CD14-positive monocyte (primary cell): ENCODE measurements around the gene GRK1. TPM values are rescaled to one million over a fixed set of nuclear protein-coding genes. Genes with fewer than 3 reads are reported as not detected.

Experiments
- DNase-seq, 3 donors: peaks; one replicate each; pipeline ENCODE4 v3.0.0-alpha.2; 2011 to 2022
- H2AFZ ChIP-seq: 2 replicates; pipeline ENCODE4 v1.6.0; 2012; ENCODE audit warnings: mild to moderate bottlenecking, low read depth, low read length, inconsistent platforms; ENCODE audit not compliant: insufficient read depth, poor library complexity, severe bottlenecking
- H3K27ac ChIP-seq, 2 donors: 1 replicate in 1 of 2; 2 replicates in 1 of 2; pipeline ENCODE4 v1.5.1; 2012 to 2013; ENCODE audit warnings: low read length in 2 of 2, control low read depth in 1 of 2, inconsistent platforms in 1 of 2, low read depth in 1 of 2, mild to moderate bottlenecking in 1 of 2
- H3K27me3 ChIP-seq, 2 donors: one replicate each; pipeline versions ENCODE4 v1.6.0 to v1.6.1; 2011 to 2013; ENCODE audit warnings: low read length in 2 of 2; ENCODE audit not compliant: control insufficient read depth in 2 of 2, insufficient read depth in 2 of 2
- H3K36me3 ChIP-seq, 2 donors: replicated peaks in 1 of 2; 1 replicate in 1 of 2; 2 replicates in 1 of 2; pipeline versions ENCODE4 v1.5.1 to v1.6.1; 2012 to 2013; ENCODE audit warnings: low read length in 2 of 2, control low read depth in 1 of 2, inconsistent platforms in 1 of 2, mild to moderate bottlenecking in 1 of 2; ENCODE audit not compliant: insufficient read depth in 2 of 2, control insufficient read depth in 1 of 2
- H3K4me1 ChIP-seq, 2 donors: 1 replicate in 1 of 2; 2 replicates in 1 of 2; pipeline versions ENCODE4 v1.5.1 to v1.6.1; 2012 to 2013; ENCODE audit warnings: low read length in 2 of 2, control low read depth in 1 of 2, inconsistent platforms in 1 of 2, mild to moderate bottlenecking in 1 of 2, moderate library complexity in 1 of 2; ENCODE audit not compliant: insufficient read depth in 2 of 2, control insufficient read depth in 1 of 2
- H3K4me2 ChIP-seq: replicated peaks from 2 replicates; pipeline ENCODE3; 2012; ENCODE audit warnings: low read length, moderate library complexity, mild to moderate bottlenecking; ENCODE audit not compliant: poor library complexity, severe bottlenecking; ENCODE audit errors: extremely low read depth
- H3K4me3 ChIP-seq, 3 experiments: fragments of 200-600 bp in 1 of 3; sonication (generic) in 1 of 3; replicated peaks in 1 of 3; 1 replicate in 2 of 3; 2 replicates in 1 of 3; pipeline ENCODE4 v1.5.1; 2011 to 2013; ENCODE audit warnings: low read length in 3 of 3, mild to moderate bottlenecking in 3 of 3, control low read depth in 2 of 3, low read depth in 2 of 3, inconsistent platforms in 1 of 3, moderate library complexity in 1 of 3
- H3K79me2 ChIP-seq: 2 replicates; pipeline ENCODE4 v1.6.0; 2012; ENCODE audit warnings: mild to moderate bottlenecking, control low read depth, inconsistent platforms, low read length, moderate library complexity; ENCODE audit not compliant: insufficient read depth
- H3K9ac ChIP-seq: 2 replicates; pipeline ENCODE4 v1.6.0; 2017; ENCODE audit warnings: low read length, mild to moderate bottlenecking; ENCODE audit not compliant: insufficient read depth, poor library complexity, severe bottlenecking
- H3K9me3 ChIP-seq, 2 donors: replicated peaks in 1 of 2; 1 replicate in 1 of 2; 2 replicates in 1 of 2; pipeline versions ENCODE4 v1.5.1 to v1.6.1; 2012 to 2013; ENCODE audit warnings: low read length in 2 of 2, control low read depth in 1 of 2; ENCODE audit not compliant: control insufficient read depth in 1 of 2, insufficient read depth in 1 of 2
- H4K20me1 ChIP-seq: 2 replicates; pipeline ENCODE4 v1.6.0; 2012; ENCODE audit warnings: mild to moderate bottlenecking, low read length, control low read depth, moderate library complexity; ENCODE audit not compliant: insufficient read depth
- H3K27ac Mint-ChIP-seq, 7 donors: one replicate each; pipeline ENCODE4 v1.8.0; 2020; ENCODE audit warnings: mild to moderate bottlenecking in 7 of 7, mixed read lengths in 7 of 7, moderate library complexity in 6 of 7, inconsistent platforms in 2 of 7
- H3K27me3 Mint-ChIP-seq, 3 donors: one replicate each; pipeline ENCODE4 v1.8.0; 2021 to 2022; ENCODE audit warnings: low read depth in 3 of 3, mild to moderate bottlenecking in 3 of 3, mixed read lengths in 3 of 3, moderate library complexity in 3 of 3, inconsistent platforms in 1 of 3
- H3K36me3 Mint-ChIP-seq, 2 donors: one replicate each; pipeline ENCODE4 v1.8.0; 2020; ENCODE audit warnings: mixed read lengths in 2 of 2, inconsistent platforms in 1 of 2, mild to moderate bottlenecking in 1 of 2
- H3K4me1 Mint-ChIP-seq: one replicate; pipeline ENCODE4 v1.8.0; 2020; ENCODE audit warnings: mild to moderate bottlenecking, mixed read lengths
- H3K4me3 Mint-ChIP-seq, 2 donors: one replicate each; pipeline ENCODE4 v1.8.0; 2020; ENCODE audit warnings: mild to moderate bottlenecking in 2 of 2, mixed read lengths in 2 of 2, moderate library complexity in 1 of 2
- H3K9me3 Mint-ChIP-seq, 7 donors: one replicate each; pipeline ENCODE4 v1.8.0; 2020 to 2022; ENCODE audit warnings: mixed read lengths in 7 of 7, mild to moderate bottlenecking in 6 of 7, moderate library complexity in 6 of 7, inconsistent platforms in 2 of 7
- CTCF ChIP-seq: fragments of 200-600 bp; IDR thresholded peaks from one replicate; pipeline ENCODE4 v1.8.0; 2022; ENCODE audit warnings: antibody characterized with exemption, mild to moderate bottlenecking
- WGBS: methylation state at CpG from one replicate; pipeline ENCODE4 v1.1.5; 2013; ENCODE audit warnings: missing lambda C conversion rate; ENCODE audit not compliant: insufficient coverage; 5-methylcytosine and 5-hydroxymethylcytosine counted together
- intact Hi-C, 2 donors: fragments of 100-400 bp; cut with micrococcal nuclease; formaldehyde crosslinking; loops; one replicate each; pipeline versions ENCODE4 v1.15.0 to v1.15.1; 2023
- polyA plus RNA-seq, 3 donors: library from polyadenylated mRNA; depleted of rRNA in 1 of 3; unstranded in 2 of 3; stranded (reverse) in 1 of 3; fragments of 300-500 nt in 2 of 3; fragments of >200 nt in 1 of 3; fragmentation: Illumina TruSeq in 2 of 3; gene quantifications; 1 replicate in 2 of 3; 2 replicates in 1 of 3; pipeline ENCODE4 v1.2.3, GENCODE V29; 2012 to 2021

The GRK1 gene
- polyA plus RNA-seq, 3 donors = not detected

- peaks cover 34% of the 10 kb centered on the region for H3K79me2 ChIP-seq
- no peak overlapping the region for H3K4me3 Mint-ChIP-seq
- WGBS = 97% methylated on average over 31 of the region's 42 CpGs
- no peaks in the 10 kb centered on the region for H3K27me3 ChIP-seq
- no peak overlapping the region for H3K4me3 ChIP-seq
- peaks cover 0 to 17% (median 6%) of the 10 kb centered on the region in 7 donors for H3K9me3 Mint-ChIP-seq
- H3K4me1 ChIP-seq = no peaks in the 10 kb centered on the region
- H3K4me1 Mint-ChIP-seq = no peaks in the 10 kb centered on the region
- peaks cover 73 to 90% of the 10 kb centered on the region in 2 donors for H3K36me3 Mint-ChIP-seq
- peaks cover 60 to 97% of the 10 kb centered on the region in 2 donors for H3K36me3 ChIP-seq
- H2AFZ ChIP-seq = no peak overlapping the region
- H3K9me3 ChIP-seq = peaks cover 0 to 4% of the 10 kb centered on the region in 2 donors
- H3K27me3 Mint-ChIP-seq = peaks cover 0 to 5% (median 0%) of the 10 kb centered on the region in 3 donors
- H3K4me2 ChIP-seq = no peak overlapping the region
- DNase-seq = no peak
- H3K9ac ChIP-seq = no peak overlapping the region
- H3K27ac Mint-ChIP-seq = peak overlapping the region in 5 of 7 donors; percentile 5 to 56 (median 48)
- no peaks in the 10 kb centered on the region for H4K20me1 ChIP-seq
- no peak for TF ChIP-seq CTCF
- H3K27ac ChIP-seq = peak overlapping the region in 1 of 2 donors; percentile 12
- intact Hi-C loops = no loop called here
These were observed 35.5 kb upstream of the GRK1 start for GRCh38 chr13:113631341-113632095.

GRCh38 chr13:113632706-113633484 is 34.1 kb upstream of the GRK1 start:
- H3K27ac ChIP-seq = no peak overlapping the region
- no peak overlapping the region for H3K4me3 ChIP-seq
- no peak overlapping the region for H3K4me2 ChIP-seq
- no peak overlapping the region for H3K9ac ChIP-seq
- Mint-ChIP-seq H3K4me3 (no peak overlapping the region), H3K36me3 (peaks cover 81 to 96% of the 10 kb centered on the region in 2 donors), H3K27ac (peak overlapping the region in 5 of 7 donors; percentile 32 to 67 (median 49)), H3K9me3 (peaks cover 5 to 30% (median 13%) of the 10 kb centered on the region in 7 donors), H3K27me3 (peaks cover 0 to 5% (median 0%) of the 10 kb centered on the region in 3 donors), H3K4me1 (no peaks in the 10 kb centered on the region)
- WGBS = 96% methylated on average over 29 of the region's 38 CpGs
- H3K36me3 ChIP-seq = peaks cover 71 to 97% of the 10 kb centered on the region in 2 donors
- no peaks in the 10 kb centered on the region for H4K20me1 ChIP-seq
- H3K79me2 ChIP-seq = peaks cover 23% of the 10 kb centered on the region
- intact Hi-C loops = no loop called here
- DNase-seq = no peak
- TF ChIP-seq CTCF = no peak
- no peaks in the 10 kb centered on the region for H3K27me3 ChIP-seq
- no peaks in the 10 kb centered on the region for H3K4me1 ChIP-seq
- no peak overlapping the region for H2AFZ ChIP-seq
- H3K9me3 ChIP-seq = peaks cover 2 to 17% of the 10 kb centered on the region in 2 donors
